Astrocyte (in vitro differentiated cells and primary cell): Measurements from ENCODE around the gene ARL5A. TPM values are rescaled to one million over a fixed set of nuclear protein-coding genes. Genes with fewer than 3 reads are reported as not detected.
A peak's percentile ranks its signal among the peaks of the same experiment; 100 is the strongest.

ENCODE experiments used
- DNase-seq: peaks from one replicate; pipeline ENCODE4 v3.0.0-alpha.2; 2010; ENCODE audit warnings: low read depth
- FAIRE-seq: peaks from 2 replicates; lab custom pipeline; 2011; peaks lifted over from hg19 to GRCh38; lab: Jason Lieb, UNC
- H2AFZ ChIP-seq: 2 replicates; pipeline ENCODE4 v1.6.0; 2012; ENCODE audit warnings: low read depth, low read length, inconsistent platforms
- H3K27ac ChIP-seq: 2 replicates; pipeline ENCODE4 v1.5.1; 2011; ENCODE audit warnings: low read depth, low read length, inconsistent platforms
- H3K27me3 ChIP-seq: 2 replicates; pipeline ENCODE4 v1.6.0; 2011; ENCODE audit warnings: low read length, inconsistent platforms; ENCODE audit not compliant: insufficient read depth
- H3K36me3 ChIP-seq: 2 replicates; pipeline ENCODE4 v1.5.1; 2011; ENCODE audit warnings: low read length, inconsistent platforms; ENCODE audit not compliant: insufficient read depth
- H3K4me1 ChIP-seq: 2 replicates; pipeline ENCODE4 v1.5.1; 2011; ENCODE audit warnings: low read length, inconsistent platforms; ENCODE audit not compliant: insufficient read depth
- H3K4me2 ChIP-seq: 2 replicates; pipeline ENCODE4 v1.6.0; 2012; ENCODE audit warnings: low read length, inconsistent platforms
- H3K4me3 ChIP-seq: 2 replicates; pipeline ENCODE4 v1.5.1; 2011; ENCODE audit warnings: low read depth, mild to moderate bottlenecking, low read length, inconsistent platforms; ENCODE audit not compliant: insufficient read depth
- H3K79me2 ChIP-seq: 2 replicates; pipeline ENCODE4 v1.6.0; 2012; ENCODE audit warnings: mild to moderate bottlenecking, low read length, inconsistent platforms; ENCODE audit not compliant: insufficient read depth
- H3K9ac ChIP-seq: 2 replicates; pipeline ENCODE4 v1.6.0; 2012; ENCODE audit warnings: mild to moderate bottlenecking, low read length, inconsistent platforms
- H3K9me3 ChIP-seq: 2 replicates; pipeline ENCODE4 v1.5.1; 2012; ENCODE audit warnings: low read depth, mild to moderate bottlenecking, low read length, inconsistent platforms; ENCODE audit not compliant: insufficient read depth
- H4K20me1 ChIP-seq: 2 replicates; pipeline ENCODE4 v1.6.0; 2012; ENCODE audit warnings: low read length, inconsistent platforms; ENCODE audit not compliant: insufficient read depth
- H3K27ac Mint-ChIP-seq: one replicate; pipeline ENCODE4 v1.8.0; 2021; ENCODE audit warnings: mild to moderate bottlenecking, mixed read lengths; ENCODE audit not compliant: unreplicated experiment
- H3K27me3 Mint-ChIP-seq: one replicate; pipeline ENCODE4 v1.8.0; 2021; ENCODE audit warnings: low read depth, mixed read lengths; ENCODE audit not compliant: unreplicated experiment
- H3K36me3 Mint-ChIP-seq: one replicate; pipeline ENCODE4 v1.8.0; 2021; ENCODE audit warnings: low read depth, mixed read lengths; ENCODE audit not compliant: unreplicated experiment
- H3K4me1 Mint-ChIP-seq: one replicate; pipeline ENCODE4 v1.8.0; 2021; ENCODE audit warnings: low read depth, mixed read lengths; ENCODE audit not compliant: unreplicated experiment
- H3K4me3 Mint-ChIP-seq: one replicate; pipeline ENCODE4 v1.8.0; 2021; ENCODE audit warnings: mild to moderate bottlenecking, moderate library complexity, mixed read lengths; ENCODE audit not compliant: unreplicated experiment
- H3K9me3 Mint-ChIP-seq: one replicate; pipeline ENCODE4 v1.8.0; 2021; ENCODE audit warnings: mild to moderate bottlenecking, mixed read lengths; ENCODE audit not compliant: unreplicated experiment
- EZH2 ChIP-seq: IDR thresholded peaks from 2 replicates; pipeline ENCODE4 v1.6.1; 2012; ENCODE audit warnings: mild to moderate bottlenecking, low read length, inconsistent platforms; ENCODE audit not compliant: insufficient read depth
- total RNA-seq: library from RNA; stranded (reverse); gene quantifications from 2 replicates; pipeline ENCODE4 v1.2.1, GENCODE V29; 2021
- TF ChIP-seq, protein P1 (sequence below): IDR thresholded peaks from 2 replicates; pipeline ENCODE4 v1.5.1; 2011; ENCODE audit warnings: low read depth, mild to moderate bottlenecking, inconsistent platforms, low read length, moderate library complexity; ENCODE audit not compliant: insufficient read depth

ARL5A gene
- total RNA-seq, 1 donor from 2014 or later = 69.7 TPM

DNA sequence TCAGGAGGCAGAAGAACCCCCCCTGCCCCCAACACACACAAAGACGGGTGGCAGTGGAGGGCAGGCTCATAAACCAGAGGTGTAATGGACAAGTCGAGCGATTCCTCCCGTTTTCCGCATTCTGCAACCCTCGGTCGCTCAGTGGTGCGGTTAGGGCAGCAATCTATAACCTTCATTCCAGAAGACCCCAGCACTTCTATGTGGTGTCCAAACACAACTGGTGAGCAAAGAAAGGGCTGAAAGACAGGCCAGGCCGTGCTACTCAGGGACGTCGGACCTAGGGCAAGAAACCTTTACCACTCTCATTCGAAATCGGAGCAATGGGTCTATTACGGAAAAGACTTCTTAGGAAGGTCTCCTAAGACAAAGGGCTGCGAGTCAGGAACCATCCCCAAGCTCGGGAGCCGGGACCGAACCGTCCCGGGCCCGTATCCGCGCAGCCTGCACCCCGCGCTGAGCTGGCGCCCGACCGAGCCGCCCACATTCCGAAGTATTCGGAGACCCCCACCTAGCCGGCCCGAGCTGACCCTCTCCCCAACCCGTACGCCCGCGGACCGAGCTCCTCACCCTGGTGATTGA, 568 bp downstream of the ARL5A start:
- peak overlapping the region; percentile 99 for H3K4me3 ChIP-seq
- Mint-ChIP-seq H3K4me3 (peak overlapping the region; percentile 96), H3K36me3 (no peaks in the 10 kb centered on the region), H3K9me3 (no peaks in the 10 kb centered on the region), H3K4me1 (peaks cover 28% of the 10 kb centered on the region), H3K27me3 (no peaks in the 10 kb centered on the region), H3K27ac (peak overlapping the region; percentile 87)
- peak; percentile 14 for DNase-seq
- no peaks in the 10 kb centered on the region for H3K9me3 ChIP-seq
- no peak for FAIRE-seq
- H2AFZ ChIP-seq = peak overlapping the region; percentile 90
- H3K4me2 ChIP-seq = peak overlapping the region; percentile 87
- H3K36me3 ChIP-seq = no peaks in the 10 kb centered on the region
- peak overlapping the region; percentile 96 for H3K9ac ChIP-seq
- peaks cover 18% of the 10 kb centered on the region for H3K4me1 ChIP-seq
- TF ChIP-seq, protein P1, sequence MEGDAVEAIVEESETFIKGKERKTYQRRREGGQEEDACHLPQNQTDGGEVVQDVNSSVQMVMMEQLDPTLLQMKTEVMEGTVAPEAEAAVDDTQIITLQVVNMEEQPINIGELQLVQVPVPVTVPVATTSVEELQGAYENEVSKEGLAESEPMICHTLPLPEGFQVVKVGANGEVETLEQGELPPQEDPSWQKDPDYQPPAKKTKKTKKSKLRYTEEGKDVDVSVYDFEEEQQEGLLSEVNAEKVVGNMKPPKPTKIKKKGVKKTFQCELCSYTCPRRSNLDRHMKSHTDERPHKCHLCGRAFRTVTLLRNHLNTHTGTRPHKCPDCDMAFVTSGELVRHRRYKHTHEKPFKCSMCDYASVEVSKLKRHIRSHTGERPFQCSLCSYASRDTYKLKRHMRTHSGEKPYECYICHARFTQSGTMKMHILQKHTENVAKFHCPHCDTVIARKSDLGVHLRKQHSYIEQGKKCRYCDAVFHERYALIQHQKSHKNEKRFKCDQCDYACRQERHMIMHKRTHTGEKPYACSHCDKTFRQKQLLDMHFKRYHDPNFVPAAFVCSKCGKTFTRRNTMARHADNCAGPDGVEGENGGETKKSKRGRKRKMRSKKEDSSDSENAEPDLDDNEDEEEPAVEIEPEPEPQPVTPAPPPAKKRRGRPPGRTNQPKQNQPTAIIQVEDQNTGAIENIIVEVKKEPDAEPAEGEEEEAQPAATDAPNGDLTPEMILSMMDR = no peak
- no peak for TF ChIP-seq EZH2
- H4K20me1 ChIP-seq = peaks cover 49% of the 10 kb centered on the region
- no peaks in the 10 kb centered on the region for H3K27me3 ChIP-seq
- peak overlapping the region; percentile 83 for H3K27ac ChIP-seq
- peaks cover 56% of the 10 kb centered on the region for H3K79me2 ChIP-seq

DNA sequence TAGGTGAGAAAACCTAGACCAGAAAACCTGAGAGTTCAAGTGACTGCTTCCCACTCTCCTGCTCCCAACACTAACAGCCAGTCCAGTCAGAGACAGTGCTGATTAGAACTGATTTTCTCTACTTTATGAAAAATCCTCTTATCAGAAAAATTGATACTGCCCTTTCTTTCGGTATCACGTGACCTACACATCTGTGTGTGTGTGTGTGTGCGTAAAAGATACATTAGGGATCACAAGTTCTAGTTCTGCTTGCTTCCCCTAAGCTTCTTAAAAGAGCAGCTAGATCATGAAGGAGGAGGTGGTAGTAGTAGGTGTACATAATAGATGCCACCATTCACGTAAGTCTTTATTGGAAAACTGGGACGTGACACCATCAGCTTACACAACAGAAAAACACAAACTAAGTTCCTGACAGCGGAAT, 1.5 kb downstream of the ARL5A start:
- no peaks in the 10 kb centered on the region for H3K27me3 ChIP-seq
- H3K4me3 Mint-ChIP-seq = peak overlapping the region; percentile 96
- no peak overlapping the region for H2AFZ ChIP-seq
- H3K4me3 ChIP-seq = peak overlapping the region; percentile 99
- no peaks in the 10 kb centered on the region for H3K36me3 ChIP-seq
- peaks cover 64% of the 10 kb centered on the region for H3K79me2 ChIP-seq
- peaks cover 56% of the 10 kb centered on the region for H4K20me1 ChIP-seq
- peaks cover 32% of the 10 kb centered on the region for H3K4me1 Mint-ChIP-seq
- peak; percentile 23 for DNase-seq
- H3K9me3 Mint-ChIP-seq = no peaks in the 10 kb centered on the region
- TF ChIP-seq EZH2 = no peak
- TF ChIP-seq, protein P1 = no peak
- H3K4me2 ChIP-seq = peak overlapping the region; percentile 87
- H3K9ac ChIP-seq = peak overlapping the region; percentile 96
- H3K27ac ChIP-seq = no peak overlapping the region
- no peaks in the 10 kb centered on the region for H3K9me3 ChIP-seq
- FAIRE-seq = no peak
- H3K27ac Mint-ChIP-seq = peak overlapping the region; percentile 42
- no peaks in the 10 kb centered on the region for H3K36me3 Mint-ChIP-seq
- peaks cover 18% of the 10 kb centered on the region for H3K4me1 ChIP-seq
- no peaks in the 10 kb centered on the region for H3K27me3 Mint-ChIP-seq

- TF ChIP-seq, protein P1 = no peak
- TF ChIP-seq EZH2 = no peak
- no peaks in the 10 kb centered on the region for H3K9me3 ChIP-seq
- H3K36me3 ChIP-seq = no peaks in the 10 kb centered on the region
- H2AFZ ChIP-seq = no peak overlapping the region
- H3K4me1 ChIP-seq = peaks cover 18% of the 10 kb centered on the region
- peaks cover 3% of the 10 kb centered on the region for H3K36me3 Mint-ChIP-seq
- H3K4me2 ChIP-seq = no peak overlapping the region
- no peaks in the 10 kb centered on the region for H3K27me3 Mint-ChIP-seq
- H3K4me3 Mint-ChIP-seq = peak overlapping the region; percentile 56
- H3K27ac Mint-ChIP-seq = no peak overlapping the region
- peaks cover 39% of the 10 kb centered on the region for H3K4me1 Mint-ChIP-seq
- no peak overlapping the region for H3K9ac ChIP-seq
- no peak for FAIRE-seq
- no peaks in the 10 kb centered on the region for H3K27me3 ChIP-seq
- peaks cover 72% of the 10 kb centered on the region for H4K20me1 ChIP-seq
- H3K9me3 Mint-ChIP-seq = no peaks in the 10 kb centered on the region
- H3K27ac ChIP-seq = no peak overlapping the region
- peaks cover 82% of the 10 kb centered on the region for H3K79me2 ChIP-seq
- no peak for DNase-seq
- no peak overlapping the region for H3K4me3 ChIP-seq
Observed at GRCh38 chr2:151824886-151825285, 3.3 kb downstream of the ARL5A start.
